Lung (tissue), 12 donors: ENCODE data around the gene TAX1BP1. TPM values are rescaled to one million over a fixed set of nuclear protein-coding genes. Genes with fewer than 3 reads are reported as not detected.

ENCODE experiments used
- ATAC-seq: fragments of 200-7000 bp; cut with Tn5 transposase; one replicate; pipeline ENCODE4 v1.9.1; 2020; ENCODE audit warnings: moderate number of reproducible peaks; ENCODE audit not compliant: insufficient read depth, low FRiP score
- DNase-seq, 3 donors: peaks; one replicate each; pipeline ENCODE4 v3.0.0-alpha.2; 2013 to 2017
- H3K27ac ChIP-seq, 2 donors: one replicate each; pipeline ENCODE4 v1.5.1; 2013; ENCODE audit warnings: mild to moderate bottlenecking in 2 of 2, moderate library complexity in 2 of 2, control low read depth in 1 of 2, inconsistent platforms in 1 of 2, low read depth in 1 of 2, low read length in 1 of 2
- H3K27me3 ChIP-seq, 3 donors: one replicate each; pipeline ENCODE4 v1.5.1; 2013; ENCODE audit warnings: low read length in 2 of 3; ENCODE audit not compliant: control insufficient read depth in 3 of 3, insufficient read depth in 3 of 3
- H3K36me3 ChIP-seq, 4 donors: one replicate each; pipeline ENCODE4 v1.5.1; 2013; ENCODE audit warnings: low read length in 4 of 4, mild to moderate bottlenecking in 1 of 4, moderate library complexity in 1 of 4; ENCODE audit not compliant: control insufficient read depth in 4 of 4, insufficient read depth in 4 of 4
- H3K4me1 ChIP-seq, 5 donors: one replicate each; pipeline ENCODE4 v1.5.1; 2013; ENCODE audit warnings: low read length in 5 of 5, mild to moderate bottlenecking in 2 of 5, moderate library complexity in 1 of 5; ENCODE audit not compliant: control insufficient read depth in 5 of 5, insufficient read depth in 5 of 5
- H3K4me3 ChIP-seq: one replicate; pipeline ENCODE4 v1.5.1; 2013; ENCODE audit warnings: mild to moderate bottlenecking, control low read depth, moderate library complexity
- H3K9ac ChIP-seq, 2 donors: one replicate each; pipeline ENCODE4 v1.5.1; 2013; ENCODE audit warnings: low read length in 2 of 2, control low read depth in 1 of 2; ENCODE audit not compliant: insufficient read depth in 1 of 2
- H3K9me3 ChIP-seq, 4 donors: one replicate each; pipeline ENCODE4 v1.5.1; 2013; ENCODE audit warnings: low read length in 3 of 4, mild to moderate bottlenecking in 1 of 4, moderate library complexity in 1 of 4; ENCODE audit not compliant: control insufficient read depth in 4 of 4, insufficient read depth in 3 of 4
- WGBS, 2 donors: extraction: QIAGEN DNeasy Blood & Tissue Kit; methylation state at CpG; one replicate each; pipeline ENCODE4 v1.1.7; 2013; 5-methylcytosine and 5-hydroxymethylcytosine counted together
- polyA plus RNA-seq, 2 donors: library from polyadenylated mRNA; stranded (reverse); fragments of 200-250 nt; gene quantifications; one replicate each; pipeline ENCODE4 v1.2.1, GENCODE V29; 2013
- total RNA-seq, 2 donors: library from RNA; depleted of rRNA in 1 of 2; stranded (reverse); fragments of >200 nt in 1 of 2; gene quantifications; one replicate each; pipeline ENCODE4 v1.2.1, GENCODE V29; 2014 to 2021
- TF ChIP-seq, protein P1 (sequence below): IDR thresholded peaks from 2 replicates; pipeline ENCODE4 v1.5.1; 2012; ENCODE audit warnings: mild to moderate bottlenecking; ENCODE audit errors: control extremely low read depth, extremely low read depth
- donor health status: control.
- donor health status: control.
- donor health status: Bipolar disorder and iron deficiency.
- donor health status: healthy.
- donor health status: DM: yes; HTN: yes; CAD: no.

The TAX1BP1 gene
- total and polyA plus RNA-seq, 4 donors: 61.4 to 137 (median 83.0) TPM

DNA sequence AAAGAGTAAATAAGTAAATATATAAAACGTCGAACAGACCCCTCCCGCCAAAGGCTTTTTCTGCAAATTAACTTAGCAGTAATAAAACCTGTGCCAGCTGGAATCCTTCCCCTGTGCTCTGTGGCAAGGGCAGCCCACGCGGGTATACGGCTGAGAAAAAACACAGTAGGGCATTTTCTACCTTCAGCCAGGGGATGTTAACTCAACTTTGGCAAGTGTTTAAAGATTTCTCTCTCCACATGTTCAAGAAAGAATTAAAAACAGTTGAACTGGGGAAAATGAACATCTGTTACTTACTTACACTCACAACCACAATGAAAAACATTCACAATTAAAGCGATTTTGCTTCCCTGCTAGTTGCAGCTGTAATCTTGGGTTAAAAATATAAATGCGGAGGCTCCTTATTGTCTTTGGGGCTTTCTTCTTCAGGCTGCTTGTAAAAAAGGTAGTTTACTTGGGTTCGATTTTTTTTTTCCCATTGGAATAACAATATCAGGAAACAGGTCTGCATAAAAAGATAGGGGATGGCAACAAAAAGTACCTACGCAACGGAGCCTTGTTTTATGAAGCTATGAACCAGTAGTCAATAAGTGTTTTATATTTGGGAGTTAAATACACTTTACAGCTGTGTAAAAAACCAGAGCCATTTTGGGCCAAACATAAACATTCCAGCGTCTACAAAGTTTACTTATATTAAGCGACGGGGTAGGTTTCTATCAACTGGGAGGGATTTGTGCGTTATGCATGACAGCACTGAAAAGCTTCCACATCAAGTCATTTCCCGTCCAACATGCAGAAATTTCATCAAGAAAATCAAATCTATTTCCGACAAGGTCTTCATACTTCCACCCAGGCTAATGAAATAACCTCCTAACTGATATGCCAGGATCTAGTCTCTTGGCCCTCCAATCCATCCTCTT, 132.7 kb downstream of the TAX1BP1 start:
- peaks cover 0 to 16% (median 8%) of the 10 kb centered on the region in 5 donors for H3K4me1 ChIP-seq
- WGBS, 2 donors: 66 to 75% methylated on average over 17 of the region's 17 CpGs
- no peak overlapping the region for H3K27ac ChIP-seq
- no peak overlapping the region for H3K9ac ChIP-seq
- DNase-seq (peak in 2 of 3 donors; percentile 54 to 56), ATAC-seq (no peak)
- H3K9me3 ChIP-seq: no peaks in the 10 kb centered on the region
- TF ChIP-seq, protein P1, sequence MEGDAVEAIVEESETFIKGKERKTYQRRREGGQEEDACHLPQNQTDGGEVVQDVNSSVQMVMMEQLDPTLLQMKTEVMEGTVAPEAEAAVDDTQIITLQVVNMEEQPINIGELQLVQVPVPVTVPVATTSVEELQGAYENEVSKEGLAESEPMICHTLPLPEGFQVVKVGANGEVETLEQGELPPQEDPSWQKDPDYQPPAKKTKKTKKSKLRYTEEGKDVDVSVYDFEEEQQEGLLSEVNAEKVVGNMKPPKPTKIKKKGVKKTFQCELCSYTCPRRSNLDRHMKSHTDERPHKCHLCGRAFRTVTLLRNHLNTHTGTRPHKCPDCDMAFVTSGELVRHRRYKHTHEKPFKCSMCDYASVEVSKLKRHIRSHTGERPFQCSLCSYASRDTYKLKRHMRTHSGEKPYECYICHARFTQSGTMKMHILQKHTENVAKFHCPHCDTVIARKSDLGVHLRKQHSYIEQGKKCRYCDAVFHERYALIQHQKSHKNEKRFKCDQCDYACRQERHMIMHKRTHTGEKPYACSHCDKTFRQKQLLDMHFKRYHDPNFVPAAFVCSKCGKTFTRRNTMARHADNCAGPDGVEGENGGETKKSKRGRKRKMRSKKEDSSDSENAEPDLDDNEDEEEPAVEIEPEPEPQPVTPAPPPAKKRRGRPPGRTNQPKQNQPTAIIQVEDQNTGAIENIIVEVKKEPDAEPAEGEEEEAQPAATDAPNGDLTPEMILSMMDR: no peak
- H3K27me3 ChIP-seq: no peaks in the 10 kb centered on the region
- H3K36me3 ChIP-seq: no peaks in the 10 kb centered on the region
- H3K4me3 ChIP-seq: no peak overlapping the region

DNA sequence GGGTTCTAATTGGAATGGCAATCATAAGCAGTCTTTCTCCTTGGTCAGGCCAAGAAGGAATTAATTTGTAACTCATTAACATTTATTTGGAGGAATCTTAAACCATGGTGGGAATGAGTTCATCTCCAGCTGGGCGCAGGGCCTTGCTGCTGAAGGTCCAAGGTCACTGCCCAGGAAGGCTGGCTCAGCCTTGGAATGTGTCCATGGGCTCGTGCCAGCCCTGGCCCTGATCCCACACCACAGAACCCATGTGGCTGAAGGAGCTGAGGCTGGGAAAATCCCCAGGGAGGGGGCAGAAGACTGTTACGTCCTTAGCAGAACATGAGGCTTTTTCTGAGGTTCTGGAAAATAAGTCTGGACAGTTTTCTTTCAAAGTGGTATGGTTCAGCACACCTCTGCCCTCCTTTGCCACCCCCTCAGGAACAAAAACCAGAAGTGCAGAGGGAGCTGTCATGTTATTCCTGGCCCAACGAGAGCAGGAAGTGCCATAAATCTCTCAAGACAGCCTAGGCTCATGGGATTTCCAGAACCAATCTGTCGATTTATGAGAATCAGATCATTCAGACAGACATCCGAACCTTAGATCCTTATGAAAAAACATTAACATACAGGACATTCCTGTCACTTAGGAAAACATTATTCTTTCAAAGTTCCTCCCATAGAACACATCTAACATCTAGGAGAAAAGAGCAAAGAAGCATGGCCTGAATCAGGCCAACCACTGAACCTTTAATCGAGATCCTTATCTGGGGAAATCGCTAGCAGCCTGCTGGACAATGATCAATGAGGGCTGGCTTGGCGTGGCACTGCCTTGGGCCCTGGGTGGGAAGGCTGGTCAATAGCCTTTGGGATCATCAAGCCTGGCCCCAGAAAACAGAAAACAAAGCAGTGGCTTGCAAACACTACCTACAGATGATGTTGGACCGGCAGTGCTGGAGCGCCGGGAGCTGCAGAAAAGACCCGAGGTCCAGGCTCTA, 134.3 kb downstream of the TAX1BP1 start:
- 59 to 70% methylated on average over 13 of the region's 13 CpGs for WGBS, 2 donors
- Histone ChIP-seq H3K9me3 (no peaks in the 10 kb centered on the region), H3K27ac (peak overlapping the region in 1 of 2 donors; percentile 42), H3K27me3 (no peaks in the 10 kb centered on the region), H3K4me1 (peaks cover 0 to 16% (median 8%) of the 10 kb centered on the region in 5 donors), H3K9ac (no peak overlapping the region), H3K4me3 (no peak overlapping the region), H3K36me3 (no peaks in the 10 kb centered on the region)
- no peak for DNase-seq
- ATAC-seq: no peak
- TF ChIP-seq, protein P1: no peak

DNA sequence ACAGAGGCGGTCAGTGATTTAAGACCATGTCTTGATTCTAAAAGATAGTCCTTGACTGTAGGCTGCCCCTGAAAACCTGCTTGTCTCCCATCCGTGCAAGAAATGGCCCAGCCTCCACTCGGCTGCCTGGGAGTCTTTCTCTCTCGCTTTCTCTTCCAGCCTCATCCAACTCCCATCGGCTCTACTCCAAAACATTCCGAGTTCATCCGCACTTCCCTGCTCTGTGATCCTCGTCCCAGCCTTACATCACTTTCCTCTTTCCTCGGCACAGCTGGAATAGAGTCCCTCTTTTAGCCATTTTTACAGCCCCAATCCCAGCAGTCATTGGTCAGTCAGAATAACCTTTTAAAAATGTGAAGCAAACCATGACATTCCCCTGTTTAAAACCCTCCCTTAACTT, 135.1 kb downstream of the TAX1BP1 start:
- TF ChIP-seq, protein P1: no peak
- no peaks in the 10 kb centered on the region for H3K36me3 ChIP-seq
- no peak for ATAC-seq
- no peaks in the 10 kb centered on the region for H3K27me3 ChIP-seq
- no peak overlapping the region for H3K9ac ChIP-seq
- WGBS, 2 donors: 96 to 97% methylated on average over 9 of the region's 9 CpGs
- H3K9me3 ChIP-seq: no peaks in the 10 kb centered on the region
- peaks cover 0 to 16% (median 8%) of the 10 kb centered on the region in 5 donors for H3K4me1 ChIP-seq
- H3K27ac ChIP-seq: no peak overlapping the region
- no peak for DNase-seq
- no peak overlapping the region for H3K4me3 ChIP-seq
